Measurements from ENCODE around the gene CHRND.

- TF ChIP-seq CTCF (IDR thresholded peaks at IDR 0.05; ENCODE audit: insufficient read depth, low read length) (no peak), GABPA (IDR thresholded peaks at IDR 0.05; ENCODE audit: low read depth) (no peak), POLR2AphosphoS5 (IDR thresholded peaks at IDR 0.05; ENCODE audit: low read depth) (no peak), REST (IDR thresholded peaks at IDR 0.05; ENCODE audit: insufficient replicate concordance, low read depth) (no peak), SPI1 (IDR thresholded peaks at IDR 0.05; ENCODE audit: borderline replicate concordance, low read depth) (no peak)
Measured at GRCh38 chr2:232483923-232484627, 41.9 kb upstream of the CHRND start.
